Measurements from ENCODE around the gene PPA1.
"Not testable (repeated sequence)": the region's sequence is repeated elsewhere in the genome, so short reads cannot be mapped to it uniquely, and the experiment has no call there.

Gene PPA1

GRCh38 chr10:70254778-70255328 lies 21.6 kb upstream of the PPA1 start:
- DNase-seq (ENCODE audit: low spot score) = no peak

GRCh38 chr10:70253878-70254765 lies 20.9 kb upstream of the PPA1 start:
- DNase-seq (ENCODE audit: low spot score) = no peak

- no peak for DNase-seq (ENCODE audit: low spot score)
Measured at GRCh38 chr10:70250961-70251680, 17.9 kb upstream of the PPA1 start.

GRCh38 chr10:70247360-70247759 lies 14.1 kb upstream of the PPA1 start:
- DNase-seq (ENCODE audit: low spot score) = no peak

- no peak for DNase-seq (ENCODE audit: low spot score)
Measured at GRCh38 chr10:70241081-70241480, 7.9 kb upstream of the PPA1 start.

- DNase-seq (ENCODE audit: low spot score) = not testable (repeated sequence)
Measured at GRCh38 chr10:70239986-70240385, 6.8 kb upstream of the PPA1 start.

GRCh38 chr10:70239077-70239976 lies 6.1 kb upstream of the PPA1 start:
- DNase-seq (ENCODE audit: low spot score) = not testable (repeated sequence)

- not testable (repeated sequence) for DNase-seq (ENCODE audit: low spot score)
Measured at GRCh38 chr10:70237958-70238536, 4.8 kb upstream of the PPA1 start.

- no peak for DNase-seq (ENCODE audit: low spot score)
Measured at GRCh38 chr10:70234668-70235447, 1.6 kb upstream of the PPA1 start.

- DNase-seq (ENCODE audit: low spot score) = no peak
Measured at GRCh38 chr10:70233939-70234300, 691 bp upstream of the PPA1 start.

GRCh38 chr10:70232859-70233108 lies 445 bp downstream of the PPA1 start:
- DNase-seq (ENCODE audit: low spot score) = no peak

- DNase-seq (ENCODE audit: low spot score) = peak; percentile 42
Measured at GRCh38 chr10:70232155-70232858, 922 bp downstream of the PPA1 start.

- no peak for DNase-seq (ENCODE audit: low spot score)
Measured at GRCh38 chr10:70228491-70228890, 4.7 kb downstream of the PPA1 start.

- DNase-seq (ENCODE audit: low spot score) = no peak
Measured at GRCh38 chr10:70227548-70228320, 5.5 kb downstream of the PPA1 start.

- DNase-seq (ENCODE audit: low spot score) = no peak
Measured at GRCh38 chr10:70223728-70224127, 9.5 kb downstream of the PPA1 start.

GRCh38 chr10:70222811-70223447 lies 10.3 kb downstream of the PPA1 start:
- DNase-seq (ENCODE audit: low spot score) = not testable (repeated sequence)

- DNase-seq (ENCODE audit: low spot score) = no peak
Measured at GRCh38 chr10:70222340-70222794, 10.9 kb downstream of the PPA1 start.

GRCh38 chr10:70221030-70221429 lies 12.2 kb downstream of the PPA1 start:
- DNase-seq (ENCODE audit: low spot score) = no peak

GRCh38 chr10:70212879-70213278 lies 20.4 kb downstream of the PPA1 start:
- no peak for DNase-seq (ENCODE audit: low spot score)

Measured in CD4-positive, alpha-beta T cell treated with Interleukin-15 for 4 hours (primary cell).